Measurements from ENCODE around the gene VPREB3.

DNA sequence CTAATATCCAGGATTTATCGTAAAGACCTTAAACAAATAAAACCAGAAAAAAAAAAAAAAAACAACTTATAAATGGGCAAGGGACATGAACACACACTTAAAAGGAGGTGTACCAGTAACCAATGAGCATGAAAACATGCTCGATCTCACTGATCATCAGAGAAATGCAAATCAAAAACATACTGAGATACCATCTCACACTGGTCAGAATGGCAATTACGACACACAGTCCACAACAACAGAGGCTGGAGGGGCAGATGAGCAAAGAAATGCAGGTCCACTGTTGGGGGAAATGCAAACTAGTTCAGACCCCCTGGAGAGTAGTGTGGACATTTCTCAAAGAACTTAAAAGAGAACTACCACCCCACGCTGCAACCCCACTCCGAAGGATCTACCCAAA lies 50.2 kb downstream of the VPREB3 start:
- TF ChIP-seq RAD21 (IDR thresholded peaks at IDR 0.05; ENCODE audit: low read depth) = no peak
- TF ChIP-seq TAF1 (IDR thresholded peaks at IDR 0.05; ENCODE audit: low read depth) = no peak
- no peak for TF ChIP-seq USF1 (IDR thresholded peaks at IDR 0.05)
- TF ChIP-seq EP300 (IDR thresholded peaks at IDR 0.05; ENCODE audit: borderline replicate concordance) = no peak
- TF ChIP-seq MAX (IDR thresholded peaks at IDR 0.05) = no peak
- no peak for TF ChIP-seq CREB1 (IDR thresholded peaks at IDR 0.05; ENCODE audit: low read depth)
- no peak for TF ChIP-seq TEAD4 (IDR thresholded peaks at IDR 0.05)
- TF ChIP-seq YY1 (IDR thresholded peaks at IDR 0.05; ENCODE audit: low read depth) = no peak
- no peak for TF ChIP-seq CEBPB (IDR thresholded peaks at IDR 0.05)
